Measurements from ENCODE around the gene TYK2.
A peak's percentile ranks its signal among the peaks of the same experiment; 100 is the strongest.

The TYK2 gene

GRCh38 chr19:10333758-10334587, 46.4 kb downstream of the TYK2 start:
- no peak for DNase-seq (ENCODE audit: low spot score)

- peak; percentile 99 for DNase-seq (ENCODE audit: low spot score)
Observed at GRCh38 chr19:10332965-10333757, 47.2 kb downstream of the TYK2 start, which contains the start of gene RAVER1. RAVER1 (minus strand) TSS chr19:10333529; CDS start chr19:10333507, 22 bp downstream.

- no peak for DNase-seq (ENCODE audit: low spot score)
Observed at GRCh38 chr19:10332158-10332964, 48.0 kb downstream of the TYK2 start.

- no peak for DNase-seq (ENCODE audit: low spot score)
Observed at GRCh38 chr19:10329555-10329954, 50.8 kb downstream of the TYK2 start.

GRCh38 chr19:10328558-10329429, 51.6 kb downstream of the TYK2 start:
- DNase-seq (ENCODE audit: low spot score) = no peak

GRCh38 chr19:10327793-10328192, 52.6 kb downstream of the TYK2 start:
- no peak for DNase-seq (ENCODE audit: low spot score)

GRCh38 chr19:10325732-10326131, 54.6 kb downstream of the TYK2 start:
- no peak for DNase-seq (ENCODE audit: low spot score)

GRCh38 chr19:10321874-10322835, 58.2 kb downstream of the TYK2 start:
- no peak for DNase-seq (ENCODE audit: low spot score)

GRCh38 chr19:10321417-10321797, 59.0 kb downstream of the TYK2 start:
- no peak for DNase-seq (ENCODE audit: low spot score)

GRCh38 chr19:10320602-10321416, 59.6 kb downstream of the TYK2 start:
- no peak for DNase-seq (ENCODE audit: low spot score)

- DNase-seq (ENCODE audit: low spot score) = no peak
Observed at GRCh38 chr19:10318807-10319682, 61.3 kb downstream of the TYK2 start.

GRCh38 chr19:10317857-10318462, 62.4 kb downstream of the TYK2 start:
- no peak for DNase-seq (ENCODE audit: low spot score)

GRCh38 chr19:10317045-10317856, 63.1 kb downstream of the TYK2 start:
- DNase-seq (ENCODE audit: low spot score) = no peak

GRCh38 chr19:10316229-10317044, 63.9 kb downstream of the TYK2 start:
- DNase-seq (ENCODE audit: low spot score) = no peak

GRCh38 chr19:10315335-10316214, 64.8 kb downstream of the TYK2 start, which contains the start of gene FDX2:
FDX2 (minus strand) TSS chr19:10316015; CDS start chr19:10315996, 19 bp downstream.
- peak; percentile 96 for DNase-seq (ENCODE audit: low spot score)

All from AG08395 (cell line).